ENCODE data around the gene PHYHD1.

GRCh38 chr9:128913048-128913900 lies 7.5 kb upstream of the PHYHD1 start:
- TF ChIP-seq CHD2 (IDR thresholded peaks at IDR 0.05; ENCODE audit: borderline replicate concordance, low read depth, low read length) (no peak), SMC3 (IDR thresholded peaks at IDR 0.05; ENCODE audit: borderline replicate concordance, low read length) (no peak), NFIC (IDR thresholded peaks at IDR 0.05; ENCODE audit: low read depth, low read length) (no peak), SIN3A (IDR thresholded peaks at IDR 0.05; ENCODE audit: low read depth, low read length) (no peak), CTCF (IDR thresholded peaks at IDR 0.05 in 2 of 3, conservative IDR thresholded peaks at IDR 0.05 in 1 of 3; ENCODE audit: control insufficient read depth in 2 of 3, extremely low read depth in 1 of 3, insufficient read depth in 1 of 3, low read depth in 3 of 3, low read length in 3 of 3) (no peak), TAF1 (IDR thresholded peaks at IDR 0.05; ENCODE audit: borderline replicate concordance, low read depth, low read length) (no peak), EZH2 (IDR thresholded peaks at IDR 0.05; ENCODE audit: borderline replicate concordance, control insufficient read depth, low read depth, low read length) (no peak), POLR2A (IDR thresholded peaks at IDR 0.05; ENCODE audit: low read depth, low read length) (no peak), DPF2 (IDR thresholded peaks at IDR 0.05) (no peak), ATF3 (IDR thresholded peaks at IDR 0.05; ENCODE audit: borderline replicate concordance, extremely low read depth, low read depth, low read length) (no peak)
